Activated T-helper 17 cell treated with anti-CD3 and anti-CD28 coated beads, Interleukin-2, amount 50 U/mL, for 72 hours (primary cell): ENCODE data around the gene CARD11. TPM values are rescaled to one million over a fixed set of nuclear protein-coding genes. Genes with fewer than 3 reads are reported as not detected.

Experiments
- ATAC-seq: fragments of 150-1000 bp; cut with Tn5 transposase; replicated peaks from 2 replicates; pipeline ENCODE4 v1.10.0; 2021; ENCODE audit warnings: mild to moderate bottlenecking, moderate library complexity
- H3K27ac Mint-ChIP-seq: one replicate; pipeline ENCODE4 v1.8.0; 2022; ENCODE audit warnings: mixed read lengths
- H3K27me3 Mint-ChIP-seq: one replicate; pipeline ENCODE4 v1.8.0; 2022; ENCODE audit warnings: mixed read lengths
- H3K36me3 Mint-ChIP-seq: one replicate; pipeline ENCODE4 v1.8.0; 2022; ENCODE audit warnings: low read depth, mild to moderate bottlenecking, mixed read lengths
- H3K4me1 Mint-ChIP-seq: one replicate; pipeline ENCODE4 v1.8.0; 2022; ENCODE audit warnings: mixed read lengths
- H3K4me3 Mint-ChIP-seq: one replicate; pipeline ENCODE4 v1.8.0; 2022; ENCODE audit warnings: mild to moderate bottlenecking, mixed read lengths
- H3K9me3 Mint-ChIP-seq: one replicate; pipeline ENCODE4 v1.8.0; 2022; ENCODE audit warnings: mixed read lengths
- total RNA-seq, 2 donors: library from RNA; stranded (reverse); gene quantifications; one replicate each; pipeline ENCODE4 v1.2.3, GENCODE V29; 2022

CARD11 gene
- total RNA-seq, 2 donors from 2014 or later, result 98.7 to 112 TPM

DNA sequence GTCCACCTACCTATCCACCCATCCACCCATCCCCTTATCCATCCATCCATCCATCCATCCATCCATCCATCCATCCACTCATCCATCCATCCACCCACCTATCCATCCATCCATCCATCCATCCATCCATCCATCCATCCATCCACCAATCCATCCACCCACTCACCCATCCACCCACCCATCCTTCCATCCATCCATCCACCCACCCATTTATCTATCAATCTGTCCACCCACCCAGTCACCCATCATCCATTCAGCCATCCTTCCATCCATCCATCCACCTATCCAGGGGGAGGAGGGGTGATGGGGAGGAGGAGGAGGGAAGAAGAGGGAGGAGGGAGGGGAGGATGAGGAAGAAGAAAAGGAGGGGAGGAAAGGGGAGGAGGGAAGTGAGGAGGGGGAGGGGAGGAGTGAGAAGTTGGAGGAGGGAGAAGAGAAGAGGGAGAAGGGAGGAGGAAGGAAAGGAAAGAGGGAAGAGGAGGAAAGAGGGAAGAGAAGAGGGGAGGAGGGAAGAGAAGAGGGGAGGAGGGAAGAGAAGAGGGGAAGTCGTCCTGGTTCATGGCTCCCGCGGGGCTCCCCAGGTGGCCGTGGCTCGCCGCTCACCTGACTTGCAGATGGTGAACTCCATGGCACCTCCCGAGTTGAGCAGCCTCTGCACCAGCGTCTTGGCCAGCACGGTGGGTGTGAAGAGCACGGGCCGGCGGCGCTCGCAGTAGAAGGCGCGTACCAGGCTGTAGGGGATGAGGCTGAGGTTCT, 130.8 kb downstream of the CARD11 start:
- Mint-ChIP-seq H3K4me3 (no peak overlapping the region), H3K27me3 (no peaks in the 10 kb centered on the region), H3K27ac (no peak overlapping the region), H3K4me1 (no peaks in the 10 kb centered on the region), H3K36me3 (peaks cover 91% of the 10 kb centered on the region), H3K9me3 (no peaks in the 10 kb centered on the region)
- no peak for ATAC-seq

DNA sequence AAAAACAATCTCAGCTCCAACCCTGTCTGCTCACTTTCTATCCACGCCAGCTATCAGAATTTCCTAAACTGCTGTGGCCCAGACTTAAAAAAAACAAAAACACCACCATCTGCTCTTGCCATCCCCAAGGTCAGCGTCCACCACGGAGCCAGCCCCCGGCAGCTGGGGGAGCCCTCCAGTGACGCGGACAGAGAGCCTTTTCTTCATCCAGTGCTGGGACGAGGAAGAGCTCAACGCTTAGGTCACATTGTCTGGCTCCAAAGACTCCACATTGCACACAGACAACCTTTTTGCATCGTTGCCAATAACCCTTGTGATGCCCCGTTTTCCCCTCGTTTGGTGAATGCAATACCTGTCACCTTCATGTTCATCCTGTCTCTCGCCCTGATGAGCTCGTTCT, 132.2 kb downstream of the CARD11 start:
- Mint-ChIP-seq H3K9me3 (no peaks in the 10 kb centered on the region), H3K36me3 (peaks cover 92% of the 10 kb centered on the region), H3K4me3 (no peak overlapping the region), H3K27ac (no peak overlapping the region), H3K4me1 (no peaks in the 10 kb centered on the region), H3K27me3 (no peaks in the 10 kb centered on the region)
- no peak for ATAC-seq

DNA sequence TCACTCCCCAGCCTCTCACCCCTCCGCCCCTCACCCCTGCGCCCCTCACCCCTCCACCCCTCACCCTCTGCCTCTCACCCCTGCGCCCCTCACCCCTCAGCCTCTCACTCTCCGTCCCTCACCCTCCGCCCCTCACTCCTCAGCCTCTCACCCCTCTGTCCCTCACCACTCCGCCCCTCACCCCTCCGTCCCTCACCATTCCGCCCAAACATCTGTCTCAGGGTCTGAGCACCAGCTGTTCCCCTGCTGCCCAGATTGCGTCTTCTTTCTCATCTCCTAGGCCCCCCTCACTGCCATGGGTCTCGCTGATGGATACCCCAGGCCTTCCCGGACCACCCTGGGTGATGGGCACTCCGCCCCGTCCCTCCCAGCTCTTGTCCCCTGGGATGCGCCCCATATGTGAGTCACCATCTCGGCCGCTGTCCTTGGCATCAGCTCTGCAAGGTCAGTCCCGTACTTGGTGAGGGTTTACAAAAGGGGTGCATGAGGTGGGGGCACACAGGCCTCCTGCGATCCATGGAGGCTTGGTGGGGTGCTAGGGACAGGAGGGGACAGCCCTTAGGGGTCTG, 134.1 kb downstream of the CARD11 start:
- H3K27me3 Mint-ChIP-seq, result no peaks in the 10 kb centered on the region
- peaks cover 89% of the 10 kb centered on the region for H3K36me3 Mint-ChIP-seq
- ATAC-seq, result no peak

DNA sequence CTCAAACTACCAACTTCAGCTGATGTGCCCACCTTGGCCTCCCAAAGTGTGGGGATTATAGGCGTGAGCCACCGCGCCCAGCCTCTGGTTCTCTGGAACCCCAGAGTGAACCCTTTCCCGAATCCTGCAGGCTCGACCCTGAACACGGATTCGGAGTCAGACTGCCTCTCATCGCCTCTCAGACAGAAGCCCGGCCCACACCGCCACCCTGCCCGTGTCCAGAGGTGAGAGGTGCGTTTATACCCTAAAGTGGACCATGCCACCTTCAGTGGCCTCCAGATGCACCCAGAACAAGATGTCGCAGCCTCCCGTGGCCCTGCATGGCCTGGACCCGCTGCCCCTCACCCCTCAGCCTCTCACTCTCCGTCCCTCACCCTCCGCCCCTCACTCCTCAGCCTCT, 134.6 kb downstream of the CARD11 start:
- Mint-ChIP-seq H3K27me3 (no peaks in the 10 kb centered on the region), H3K4me1 (no peaks in the 10 kb centered on the region), H3K27ac (no peak overlapping the region), H3K36me3 (peaks cover 86% of the 10 kb centered on the region), H3K4me3 (no peak overlapping the region), H3K9me3 (no peaks in the 10 kb centered on the region)
- ATAC-seq, result no peak

More for the DNA sequence above, 134.1 kb downstream of the CARD11 start:
- Mint-ChIP-seq H3K4me1 (no peaks in the 10 kb centered on the region), H3K9me3 (no peaks in the 10 kb centered on the region), H3K27ac (no peak overlapping the region), H3K4me3 (no peak overlapping the region)

DNA sequence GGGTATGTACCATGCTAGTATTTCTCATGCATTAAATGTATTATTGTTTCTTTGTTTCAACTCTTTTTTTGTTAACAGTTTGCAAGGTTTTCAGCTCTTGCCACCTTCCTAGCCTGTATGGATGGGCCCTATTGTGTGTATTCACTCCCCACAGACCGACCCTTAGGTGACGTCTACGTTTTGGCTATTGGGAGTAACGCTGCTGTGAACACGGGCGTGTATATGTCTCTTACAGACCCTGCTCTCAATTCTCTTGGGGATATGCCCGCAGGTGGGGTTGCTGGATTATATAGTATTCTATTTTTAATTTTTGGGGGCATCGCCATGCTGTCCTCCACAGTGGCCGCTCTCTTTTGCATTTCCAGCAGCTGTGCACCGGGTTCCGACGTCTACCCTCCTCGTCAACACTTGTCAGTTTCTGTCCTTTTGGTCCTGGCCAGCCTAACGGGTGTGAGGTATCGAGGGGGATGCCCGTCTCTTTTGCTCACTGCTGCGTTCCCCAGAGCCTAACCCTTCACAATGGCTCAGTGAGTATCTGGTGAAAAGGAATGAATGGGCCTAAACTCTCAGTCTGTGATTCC, 135.5 kb downstream of the CARD11 start:
- H3K27ac Mint-ChIP-seq, result no peak overlapping the region
- H3K27me3 Mint-ChIP-seq, result no peaks in the 10 kb centered on the region
- no peak overlapping the region for H3K4me3 Mint-ChIP-seq
- no peaks in the 10 kb centered on the region for H3K9me3 Mint-ChIP-seq
- H3K36me3 Mint-ChIP-seq, result peaks cover 79% of the 10 kb centered on the region
- no peak for ATAC-seq
- no peaks in the 10 kb centered on the region for H3K4me1 Mint-ChIP-seq

DNA sequence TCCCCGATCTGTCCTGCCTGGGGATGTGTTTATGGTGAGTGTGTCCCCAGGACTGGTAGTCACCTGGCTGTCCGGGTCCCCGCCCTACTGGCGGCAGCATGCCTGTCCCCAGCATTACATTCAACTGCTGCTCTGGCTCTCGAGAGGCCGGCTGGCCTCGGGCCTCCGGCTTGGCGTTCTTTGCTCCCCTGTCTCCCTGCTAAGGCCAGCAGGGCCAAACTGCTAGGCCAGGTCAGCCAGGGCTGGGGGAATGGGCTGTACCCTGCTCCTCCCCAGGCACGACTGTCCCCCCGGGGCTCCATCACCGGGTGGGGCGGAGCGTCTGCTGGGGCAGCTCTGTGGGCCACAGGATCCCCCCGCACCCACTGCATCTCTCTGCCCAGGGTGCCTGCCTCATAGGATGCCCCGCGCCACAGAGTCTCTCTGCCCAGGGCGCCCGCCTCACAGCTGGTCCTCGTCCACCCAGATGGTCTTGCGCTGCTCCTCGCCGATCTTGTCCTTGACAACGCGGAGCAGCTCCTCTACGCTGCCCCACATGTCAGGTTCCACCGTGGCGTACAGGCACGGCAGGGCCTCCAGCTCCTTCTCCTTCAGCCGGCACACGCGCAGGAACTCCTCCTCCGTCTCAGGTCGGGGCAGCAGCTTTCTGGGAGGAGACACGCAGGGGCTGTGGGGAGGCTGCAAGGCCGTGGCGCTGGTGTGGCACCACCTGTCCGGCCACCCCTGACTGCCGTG, 137.3 kb downstream of the CARD11 start:
- Mint-ChIP-seq H3K9me3 (no peaks in the 10 kb centered on the region), H3K4me3 (no peak overlapping the region), H3K36me3 (peaks cover 61% of the 10 kb centered on the region), H3K27me3 (no peaks in the 10 kb centered on the region), H3K4me1 (no peaks in the 10 kb centered on the region), H3K27ac (peak overlapping the region; percentile 49)
- no peak for ATAC-seq

DNA sequence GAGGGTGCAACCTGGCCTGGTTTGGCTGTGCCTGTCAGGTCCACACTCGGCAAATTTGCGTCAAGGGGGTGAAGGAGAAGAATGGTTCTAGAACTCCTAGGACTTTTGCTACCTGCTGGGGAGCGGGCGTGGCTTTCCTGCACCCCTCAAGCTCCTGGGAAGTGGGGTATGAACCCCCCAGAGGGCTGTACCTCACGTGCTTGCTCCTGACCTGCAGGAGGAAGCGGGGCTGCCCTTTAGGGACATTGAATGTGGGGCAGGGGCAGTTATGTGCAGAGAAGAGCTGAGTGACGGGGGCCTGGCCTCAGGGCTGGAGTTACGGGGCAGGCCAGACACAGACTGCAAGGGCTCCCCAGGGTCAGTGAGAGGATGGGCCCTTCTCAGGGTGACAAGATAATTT, 138.2 kb downstream of the CARD11 start:
- Mint-ChIP-seq H3K36me3 (peaks cover 52% of the 10 kb centered on the region), H3K4me3 (no peak overlapping the region), H3K4me1 (no peaks in the 10 kb centered on the region), H3K27ac (peak overlapping the region; percentile 49), H3K9me3 (no peaks in the 10 kb centered on the region), H3K27me3 (no peaks in the 10 kb centered on the region)
- ATAC-seq, result no peak

DNA sequence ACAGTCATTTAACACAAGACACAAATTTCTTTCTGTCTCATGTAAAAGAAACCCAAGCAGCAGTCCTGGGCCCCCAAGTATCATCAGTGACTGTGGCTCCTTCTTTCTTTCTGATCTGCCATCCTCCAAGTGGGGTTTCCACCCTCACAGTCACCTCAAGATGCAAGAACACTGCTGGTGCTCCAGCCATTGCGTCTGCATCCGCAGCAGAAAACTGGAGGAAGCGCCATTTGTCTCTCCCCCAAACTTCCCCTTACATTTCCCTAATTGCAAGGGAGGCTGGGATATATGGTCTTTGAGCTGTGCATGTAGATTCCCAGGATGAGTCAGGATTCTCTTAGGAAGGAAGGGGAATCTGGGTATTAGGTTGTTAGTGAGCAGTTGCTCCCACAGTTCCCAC, 138.6 kb downstream of the CARD11 start:
- peaks cover 48% of the 10 kb centered on the region for H3K36me3 Mint-ChIP-seq

DNA sequence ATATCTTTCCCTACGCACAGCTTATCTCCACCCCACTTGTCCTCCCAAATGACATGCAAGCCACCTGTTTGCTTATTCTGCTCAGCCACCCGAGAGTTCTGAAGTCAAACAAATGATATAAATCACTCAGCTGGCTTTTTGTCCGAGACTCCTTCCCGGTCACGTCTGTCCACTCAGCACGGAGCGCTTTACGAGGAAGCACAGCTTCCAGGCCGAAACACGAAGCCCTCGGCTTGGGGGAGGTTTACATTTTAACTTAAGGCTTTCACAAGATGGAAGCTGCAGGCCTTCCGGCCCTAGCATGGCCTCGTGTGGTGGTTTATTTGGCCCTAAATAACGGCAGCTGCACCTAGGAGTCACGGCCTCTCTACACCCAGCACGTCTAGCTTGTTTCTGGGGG, 139.5 kb downstream of the CARD11 start:
- H3K4me1 Mint-ChIP-seq, result no peaks in the 10 kb centered on the region
- H3K9me3 Mint-ChIP-seq, result no peaks in the 10 kb centered on the region
- H3K27ac Mint-ChIP-seq, result peak overlapping the region; percentile 11
- no peak for ATAC-seq
- H3K27me3 Mint-ChIP-seq, result no peaks in the 10 kb centered on the region
- H3K36me3 Mint-ChIP-seq, result peaks cover 41% of the 10 kb centered on the region
- no peak overlapping the region for H3K4me3 Mint-ChIP-seq

More for the DNA sequence above, 138.6 kb downstream of the CARD11 start:
- ATAC-seq, result no peak
- Mint-ChIP-seq H3K4me3 (no peak overlapping the region), H3K27ac (peak overlapping the region; percentile 49), H3K9me3 (no peaks in the 10 kb centered on the region), H3K27me3 (no peaks in the 10 kb centered on the region), H3K4me1 (no peaks in the 10 kb centered on the region)

DNA sequence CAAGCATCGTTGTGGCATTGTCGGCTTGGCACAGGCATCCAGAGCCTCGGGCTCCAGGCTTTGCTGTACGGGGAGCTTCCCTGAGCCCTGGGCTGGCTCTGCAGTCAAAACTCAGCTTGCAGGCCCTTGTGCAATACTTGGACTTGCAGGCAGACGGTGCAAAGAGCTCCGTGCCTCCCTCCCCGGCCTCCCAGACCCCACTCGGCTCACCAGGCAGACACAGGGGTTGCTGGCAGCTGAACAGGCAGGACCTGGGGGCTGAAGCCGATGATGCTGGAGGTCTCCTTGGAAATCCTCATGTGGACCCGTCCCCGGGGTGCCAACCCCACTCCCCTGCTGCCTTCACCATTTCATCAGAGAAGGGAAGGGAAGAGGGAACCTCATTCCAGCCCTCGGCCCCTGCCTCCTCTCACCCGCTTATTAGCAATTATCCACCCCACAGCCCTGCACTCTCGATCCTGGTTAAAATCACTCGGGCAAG, 139.9 kb downstream of the CARD11 start:
- peak; percentile 12 for ATAC-seq
- no peaks in the 10 kb centered on the region for H3K4me1 Mint-ChIP-seq
- H3K36me3 Mint-ChIP-seq, result peaks cover 37% of the 10 kb centered on the region
- H3K27me3 Mint-ChIP-seq, result no peaks in the 10 kb centered on the region
- peak overlapping the region; percentile 11 for H3K27ac Mint-ChIP-seq
- no peak overlapping the region for H3K4me3 Mint-ChIP-seq
- no peaks in the 10 kb centered on the region for H3K9me3 Mint-ChIP-seq

DNA sequence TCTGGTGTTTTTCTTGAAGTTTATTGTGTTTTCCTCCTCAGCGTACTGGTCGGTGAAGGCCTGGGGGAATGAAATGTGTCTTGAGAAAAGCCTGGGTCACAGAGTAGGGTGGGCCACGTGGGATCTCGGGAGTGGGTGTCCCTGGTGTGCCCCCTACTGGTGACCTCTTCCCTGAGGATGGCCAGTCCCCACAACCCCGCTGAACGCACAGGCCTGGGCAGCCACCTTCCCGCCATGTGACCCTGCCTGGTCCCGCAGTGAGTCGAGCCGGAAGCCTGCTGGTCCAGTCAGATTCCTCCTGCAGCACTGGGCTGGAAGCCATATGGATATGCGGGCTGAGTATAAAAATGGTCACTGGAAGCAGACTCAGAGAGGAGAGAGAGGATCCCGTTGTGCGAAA, 146.6 kb downstream of the CARD11 start:
- no peak for ATAC-seq
- Mint-ChIP-seq H3K4me3 (no peak overlapping the region), H3K4me1 (peaks cover 11% of the 10 kb centered on the region), H3K27me3 (no peaks in the 10 kb centered on the region), H3K9me3 (no peaks in the 10 kb centered on the region), H3K27ac (no peak overlapping the region), H3K36me3 (no peaks in the 10 kb centered on the region)

DNA sequence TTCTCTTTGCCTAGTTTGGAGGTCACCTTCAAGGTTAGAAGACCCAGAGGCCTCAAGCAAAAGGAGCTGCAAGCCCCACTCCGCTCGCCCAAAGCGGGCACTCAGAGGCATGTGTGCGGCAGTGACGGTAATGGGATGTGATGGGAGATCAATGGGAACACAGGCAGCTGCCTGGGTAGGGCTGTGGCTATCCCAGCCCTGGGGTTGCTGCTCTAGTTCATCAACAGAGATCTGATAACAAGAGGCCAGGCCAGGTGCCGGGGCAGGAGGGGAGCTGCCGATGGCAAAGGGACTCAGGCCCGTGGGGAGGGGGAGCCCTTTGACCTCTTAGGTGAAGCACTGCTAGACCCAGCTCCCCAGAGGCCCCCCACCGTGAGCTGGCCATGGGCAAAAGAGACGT, 147.5 kb downstream of the CARD11 start:
- Mint-ChIP-seq H3K36me3 (no peaks in the 10 kb centered on the region), H3K27ac (peak overlapping the region; percentile 43), H3K4me1 (peaks cover 11% of the 10 kb centered on the region), H3K9me3 (no peaks in the 10 kb centered on the region), H3K27me3 (no peaks in the 10 kb centered on the region), H3K4me3 (peak overlapping the region; percentile 82)
- no peak for ATAC-seq

DNA sequence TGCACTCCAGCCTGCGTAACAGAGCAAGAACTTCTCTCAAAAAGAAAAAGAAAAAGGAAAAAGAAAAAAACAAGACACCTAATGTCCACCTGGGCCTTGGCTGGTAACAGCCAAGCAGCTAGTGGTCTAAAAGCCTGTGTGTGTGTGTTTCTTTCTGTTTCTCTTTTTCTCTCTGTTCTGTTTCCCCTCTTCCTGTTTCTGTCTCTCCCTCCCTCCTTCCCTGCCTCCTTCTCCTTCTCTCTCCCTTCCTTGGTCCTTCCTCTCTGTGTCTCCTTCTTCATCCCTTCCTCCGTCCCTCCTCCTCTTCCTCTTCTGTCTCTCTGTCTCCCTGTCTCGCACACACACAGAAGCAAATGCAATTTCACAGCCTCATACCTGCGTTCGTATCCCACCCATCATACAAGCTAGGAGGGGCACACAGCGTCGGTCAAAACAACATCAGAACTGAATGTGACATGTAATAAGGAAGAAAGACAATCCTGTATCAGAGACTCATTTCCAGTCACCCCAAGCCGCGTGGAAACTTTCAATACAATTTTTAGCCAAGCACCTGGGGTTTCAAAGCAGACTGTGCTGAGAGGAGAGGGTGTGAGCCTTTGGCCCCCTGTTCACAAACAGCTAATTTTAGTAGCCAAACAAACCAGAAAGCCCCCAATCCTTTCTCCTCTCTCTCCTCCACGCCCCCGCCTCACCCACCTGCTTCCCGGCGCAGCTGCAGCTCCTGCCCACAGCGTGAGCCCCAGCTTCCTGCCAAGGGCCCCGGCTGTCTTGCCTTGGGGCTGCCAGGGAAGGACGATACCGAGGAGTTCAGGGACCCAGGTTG, 149.3 kb downstream of the CARD11 start:
- H3K36me3 Mint-ChIP-seq, result no peaks in the 10 kb centered on the region
- H3K4me1 Mint-ChIP-seq, result peaks cover 11% of the 10 kb centered on the region
- peak overlapping the region; percentile 88 for H3K27ac Mint-ChIP-seq
- H3K4me3 Mint-ChIP-seq, result peak overlapping the region; percentile 82
- ATAC-seq, result peak; percentile 86
- no peaks in the 10 kb centered on the region for H3K9me3 Mint-ChIP-seq
- no peaks in the 10 kb centered on the region for H3K27me3 Mint-ChIP-seq

DNA sequence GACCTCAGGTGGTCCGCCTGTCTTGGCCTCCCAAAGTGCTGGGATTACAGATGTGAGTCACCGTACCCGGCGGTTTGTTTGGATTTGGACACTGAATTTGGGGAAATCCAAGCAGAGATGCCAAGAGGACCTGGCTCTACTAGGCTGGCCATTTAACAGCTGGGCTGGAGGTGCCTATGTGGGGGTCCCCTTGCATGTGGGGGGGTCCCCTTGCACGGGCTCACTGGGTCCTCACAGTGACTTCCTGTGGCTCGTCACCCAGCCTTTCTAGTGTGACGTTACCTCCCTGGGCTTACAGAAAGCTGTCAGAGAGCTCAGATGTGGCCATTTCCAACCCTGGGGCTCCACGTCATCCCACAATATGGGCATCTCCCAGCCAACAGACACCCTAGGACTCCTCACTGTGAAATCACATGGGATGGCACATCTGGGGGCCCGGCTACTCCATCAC, 150.2 kb downstream of the CARD11 start:
- no peak for ATAC-seq
- peaks cover 11% of the 10 kb centered on the region for H3K4me1 Mint-ChIP-seq
- peak overlapping the region; percentile 88 for H3K27ac Mint-ChIP-seq
- no peaks in the 10 kb centered on the region for H3K36me3 Mint-ChIP-seq
- no peaks in the 10 kb centered on the region for H3K27me3 Mint-ChIP-seq
- H3K9me3 Mint-ChIP-seq, result no peaks in the 10 kb centered on the region
- H3K4me3 Mint-ChIP-seq, result peak overlapping the region; percentile 82
